T-cell (primary cell): ENCODE results near the gene ARL6IP1. TPM values are rescaled to one million over a fixed set of nuclear protein-coding genes. Genes with fewer than 3 reads are reported as not detected.
A peak's percentile ranks its signal among the peaks of the same experiment; 100 is the strongest.
"Not testable (repeated sequence)": the region's sequence is repeated elsewhere in the genome, so short reads cannot be mapped to it uniquely, and the experiment has no call there.

Experiments
- ATAC-seq, 4 experiments: fragments of 200-7000 bp in 3 of 4; fragments of 150-1000 bp in 1 of 4; cut with Tn5 transposase; replicated peaks in 1 of 4; 1 replicate in 3 of 4; 2 replicates in 1 of 4; pipeline ENCODE4 v1.10.0; 2021; ENCODE audit warnings: moderate library complexity in 3 of 4, mild to moderate bottlenecking in 2 of 4, moderate number of reproducible peaks in 1 of 4
- CTCF ChIA-PET, 2 donors: fragments of 300-600 bp; sonication (Branson Sonifier 250); formaldehyde crosslinking; loops; one replicate each; lab custom pipeline; 2022; ENCODE audit warnings: antibody characterized with exemption in 2 of 2; lab: Charles Lee
- POLR2A ChIA-PET, 2 donors: fragments of 300-600 bp; sonication (Branson Sonifier 250); formaldehyde crosslinking; loops; one replicate each; lab custom pipeline; 2022; ENCODE audit warnings: antibody characterized with exemption in 2 of 2; lab: Charles Lee
- DNase-seq, 35 experiments: peaks; one replicate each; pipeline versions ENCODE4 v3.0.0 to v3.0.0-alpha.2; 2013 to 2023
- H3K27ac ChIP-seq: one replicate; pipeline ENCODE4 v1.5.1; 2013; ENCODE audit warnings: low read length
- H3K27me3 ChIP-seq, 2 experiments: replicated peaks in 1 of 2; 1 replicate in 1 of 2; 2 replicates in 1 of 2; pipeline versions ENCODE4 v1.6.1 to v1.7.0; 2013; ENCODE audit warnings: low read length in 1 of 2, mixed read lengths in 1 of 2; ENCODE audit not compliant: control insufficient read depth in 2 of 2, insufficient read depth in 2 of 2; ENCODE audit errors: extremely low read depth in 1 of 2
- H3K36me3 ChIP-seq, 2 donors: 1 replicate in 1 of 2; 2 replicates in 1 of 2; pipeline versions ENCODE4 v1.6.1 to v1.7.0; 2013; ENCODE audit warnings: low read length in 1 of 2; ENCODE audit not compliant: control insufficient read depth in 2 of 2, insufficient read depth in 1 of 2; ENCODE audit errors: extremely low read depth in 1 of 2
- H3K4me1 ChIP-seq, 2 experiments: 1 replicate in 1 of 2; 2 replicates in 1 of 2; pipeline versions ENCODE4 v1.6.1 to v1.7.0; 2013; ENCODE audit warnings: low read length in 2 of 2, mixed read lengths in 1 of 2; ENCODE audit not compliant: insufficient read depth in 2 of 2, control insufficient read depth in 1 of 2; ENCODE audit errors: extremely low read depth in 1 of 2
- H3K4me3 ChIP-seq, 2 donors: 1 replicate in 1 of 2; 2 replicates in 1 of 2; pipeline versions ENCODE4 v1.5.1 to v1.7.0; 2013; ENCODE audit warnings: mild to moderate bottlenecking in 2 of 2, low read length in 1 of 2, moderate library complexity in 1 of 2; ENCODE audit not compliant: control insufficient read depth in 1 of 2; ENCODE audit errors: extremely low read depth in 1 of 2
- H3K9me3 ChIP-seq: 2 replicates; pipeline ENCODE4 v1.7.0; 2013
- H3K27ac Mint-ChIP-seq, 2 donors: one replicate each; pipeline ENCODE4 v1.8.0; 2020 to 2021; ENCODE audit warnings: mild to moderate bottlenecking in 2 of 2, mixed read lengths in 2 of 2
- H3K27me3 Mint-ChIP-seq, 2 donors: one replicate each; pipeline ENCODE4 v1.8.0; 2021 to 2022; ENCODE audit warnings: mixed read lengths in 2 of 2
- H3K36me3 Mint-ChIP-seq: one replicate; pipeline ENCODE4 v1.8.0; 2021; ENCODE audit warnings: mixed read lengths
- H3K4me1 Mint-ChIP-seq, 3 donors: one replicate each; pipeline ENCODE4 v1.8.0; 2020 to 2022; ENCODE audit warnings: mixed read lengths in 3 of 3, mild to moderate bottlenecking in 1 of 3
- H3K4me3 Mint-ChIP-seq, 3 donors: one replicate each; pipeline ENCODE4 v1.8.0; 2020 to 2022; ENCODE audit warnings: mild to moderate bottlenecking in 3 of 3, mixed read lengths in 3 of 3, moderate library complexity in 3 of 3
- H3K9me3 Mint-ChIP-seq, 3 donors: one replicate each; pipeline ENCODE4 v1.8.0; 2020 to 2022; ENCODE audit warnings: mixed read lengths in 3 of 3
- WGBS: methylation state at CpG from one replicate; pipeline ENCODE4 v1.1.5; 2013; ENCODE audit warnings: missing lambda C conversion rate; ENCODE audit not compliant: insufficient coverage; 5-methylcytosine and 5-hydroxymethylcytosine counted together
- total RNA-seq, 35 experiments: library from RNA in 6 of 35; stranded (reverse) in 6 of 35; fragments of 120-200 nt in 1 of 35; gene quantifications; one replicate each; pipeline versions ENCODE4 v1.2.1 to v1.2.4 and lab custom pipeline; 2013 to 2026

Gene ARL6IP1
- total RNA-seq, 5 donors from 2014 or later (not counting 1 experiment from before 2014, with no cell fraction given): 78.8 to 122 (median 89.5) TPM

DNA sequence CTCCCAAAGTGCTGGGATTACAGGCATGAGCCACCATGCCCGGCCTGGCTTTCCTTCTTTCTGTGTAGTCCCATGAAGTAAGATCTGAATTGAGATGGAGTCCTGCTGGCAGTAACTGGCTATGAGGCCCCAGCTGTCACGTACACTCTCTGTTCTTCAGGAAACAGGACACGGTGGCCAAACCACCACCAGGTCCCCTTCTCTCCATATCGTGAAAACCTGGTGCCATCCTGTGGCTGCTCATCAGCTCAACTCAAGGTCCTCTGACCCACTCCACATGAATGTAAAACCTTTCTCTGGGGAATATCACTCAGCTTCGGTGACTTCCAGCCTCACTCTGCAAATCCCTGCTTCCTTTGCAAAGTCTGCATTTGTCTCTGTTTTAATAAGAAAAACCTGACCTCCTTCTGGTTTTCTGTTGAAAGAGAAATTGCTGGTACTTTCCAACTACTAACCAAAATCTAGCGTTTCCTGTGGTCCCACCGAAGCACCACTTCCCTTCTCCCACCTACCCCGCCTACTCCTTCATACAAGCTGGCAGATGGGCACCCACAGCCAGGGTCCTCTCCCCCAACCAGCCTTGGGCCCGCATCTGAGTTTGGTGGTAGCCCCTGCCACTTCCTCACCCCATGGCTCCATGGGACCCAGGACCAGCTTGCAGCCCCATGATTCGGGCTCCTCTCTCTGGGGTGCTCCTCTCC, 43.2 kb downstream of the ARL6IP1 start:
- H3K36me3 ChIP-seq, H3K36me3 Mint-ChIP-seq, H3K9me3 ChIP-seq, H3K4me3 Mint-ChIP-seq, POLR2A ChIA-PET, H3K27ac ChIP-seq, H3K27me3 ChIP-seq, H3K27me3 Mint-ChIP-seq, H3K9me3 Mint-ChIP-seq, H3K4me3 ChIP-seq, DNase-seq: not testable (repeated sequence)
- CTCF ChIA-PET: interaction anchor here in 1 of 2 donors (0.6 kb wide), 2 partner anchors 63 to 829 kb away, joined by 3 to 4 read pairs; no protein-coding TSS in a partner anchor
- no CpG with 5 or more reads among the region's 10 CpGs for WGBS
- ATAC-seq: peak in 3 of 4 experiments; percentile 17 to 41 (median 34)
- peak overlapping the region; percentile 55 to 57 for H3K27ac Mint-ChIP-seq
- peaks cover 15 to 21% (median 16%) of the 10 kb centered on the region in 3 donors for H3K4me1 Mint-ChIP-seq
- peaks cover 0 to 18% of the 10 kb centered on the region in 2 experiments for H3K4me1 ChIP-seq

DNA sequence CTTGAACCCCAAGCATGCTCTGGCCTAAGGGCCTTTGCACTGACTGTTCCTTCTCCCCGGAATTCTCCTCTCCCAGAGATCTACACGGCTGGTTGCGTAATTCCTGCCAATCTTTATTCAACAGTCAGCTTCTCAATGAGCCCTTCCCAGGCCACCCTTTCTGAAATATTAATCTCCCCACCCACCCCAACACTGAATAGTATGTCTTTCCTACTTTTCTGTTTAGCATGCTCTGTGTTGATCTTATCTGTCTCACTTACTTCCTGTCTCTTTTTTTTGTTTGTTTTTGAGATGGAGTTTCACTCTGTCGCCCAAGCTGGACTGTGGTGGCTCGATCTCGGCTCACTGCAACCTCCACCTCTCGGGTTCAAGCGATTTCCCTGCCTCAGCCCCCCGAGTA, 44.7 kb downstream of the ARL6IP1 start:
- H3K9me3 ChIP-seq, H3K27me3 Mint-ChIP-seq, CTCF ChIA-PET, H3K4me3 ChIP-seq, H3K27ac ChIP-seq, DNase-seq, H3K36me3 ChIP-seq, H3K27me3 ChIP-seq, POLR2A ChIA-PET, H3K9me3 Mint-ChIP-seq, H3K36me3 Mint-ChIP-seq: not testable (repeated sequence)
- H3K4me1 Mint-ChIP-seq: peaks cover 15 to 21% (median 16%) of the 10 kb centered on the region in 3 donors
- 86% methylated on average over 1 of the region's 9 CpGs for WGBS
- peak in 2 of 4 experiments; percentile 44 to 54 for ATAC-seq
- peak overlapping the region; percentile 78 to 87 for H3K27ac Mint-ChIP-seq
- peaks cover 0 to 18% of the 10 kb centered on the region in 2 experiments for H3K4me1 ChIP-seq
- peak overlapping the region; percentile 39 to 52 (median 51) for H3K4me3 Mint-ChIP-seq

DNA sequence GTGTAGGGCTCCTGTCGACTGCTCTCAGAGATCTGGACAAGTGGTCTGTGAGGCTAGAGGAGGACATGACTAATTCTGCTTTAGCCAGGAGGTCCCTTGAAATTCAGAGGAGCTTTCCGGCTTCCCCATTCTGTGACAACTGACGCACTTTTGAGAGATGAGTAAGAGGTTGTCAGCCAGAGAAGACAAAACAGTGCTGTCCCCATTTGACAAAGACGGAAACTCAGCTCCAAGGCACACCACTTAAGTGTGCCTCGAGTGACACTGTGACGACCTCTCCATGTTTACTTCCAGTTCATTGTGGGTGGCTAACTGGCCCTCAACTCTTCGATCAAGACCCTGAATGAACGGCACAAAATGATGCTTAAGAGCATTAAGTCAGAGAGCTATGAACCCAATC, 58.5 kb downstream of the ARL6IP1 start:
- H3K4me1 ChIP-seq, H3K4me3 Mint-ChIP-seq, ATAC-seq, H3K36me3 Mint-ChIP-seq, H3K27ac Mint-ChIP-seq, H3K27ac ChIP-seq, H3K27me3 ChIP-seq, CTCF ChIA-PET, H3K9me3 Mint-ChIP-seq, H3K4me1 Mint-ChIP-seq, POLR2A ChIA-PET, DNase-seq, H3K4me3 ChIP-seq, H3K27me3 Mint-ChIP-seq, H3K36me3 ChIP-seq, H3K9me3 ChIP-seq: not testable (repeated sequence)
- WGBS: no CpG with 5 or more reads among the region's 8 CpGs

Other genes with a start within 250 kb of the ARL6IP1 start
- gene NOMO2, start 239.5 kb downstream of the ARL6IP1 start, total RNA-seq: 10 to 100 TPM; 47.1 to 96.3 (median 83.5) TPM
- 1,000 to 10,000 TPM; 2,862 to 3,462 (median 2,982) TPM for gene RPS15A, start 11.2 kb downstream of the ARL6IP1 start, total RNA-seq
- 100 to 1,000 TPM; 134 to 173 (median 166) TPM for gene SMG1, start 124.9 kb upstream of the ARL6IP1 start, total RNA-seq
- under 1 TPM in 1 of 5 donors, not detected in 4; 0.13 TPM for gene TMC7, start 182.4 kb upstream of the ARL6IP1 start, total RNA-seq